Right atrium auricular region (tissue), 2 donors: ENCODE data around the gene DNASE1. TPM values are rescaled to one million over a fixed set of nuclear protein-coding genes. Genes with fewer than 3 reads are reported as not detected.

Experiments
- DNase-seq: peaks from one replicate; pipeline ENCODE4 v3.0.0-alpha.2; 2019; ENCODE audit warnings: low spot score
- H3K27ac ChIP-seq, 2 donors: fragments of 200-600 bp; sonication (generic); 1 replicate in 1 of 2; 2 replicates in 1 of 2; pipeline ENCODE4 v1.5.1; 2016 to 2019
- H3K27me3 ChIP-seq, 2 donors: fragments of 200-600 bp; sonication (generic); one replicate each; pipeline versions ENCODE4 v1.5.1 to v1.6.0; 2017 to 2019
- H3K36me3 ChIP-seq: fragments of 200-600 bp; sonication (generic); one replicate; pipeline ENCODE4 v1.5.1; 2016
- H3K4me1 ChIP-seq, 2 donors: fragments of 200-600 bp; sonication (generic); one replicate each; pipeline versions ENCODE4 v1.5.1 to v1.6.0; 2017 to 2019
- H3K4me3 ChIP-seq, 2 donors: fragments of 200-600 bp; sonication (generic); 1 replicate in 1 of 2; 2 replicates in 1 of 2; pipeline ENCODE4 v1.5.1; 2017 to 2019; ENCODE audit warnings: mild to moderate bottlenecking in 1 of 2, moderate library complexity in 1 of 2
- H3K9me3 ChIP-seq, 2 donors: fragments of 200-600 bp; sonication (generic); one replicate each; pipeline ENCODE4 v1.5.1; 2019
- total RNA-seq, 2 donors: library from RNA; depleted of rRNA; stranded (reverse); fragments of >200 nt; gene quantifications; one replicate each; pipeline ENCODE4 v1.1.0, GENCODE V29; 2016
- TF ChIP-seq, protein P1 (sequence below), 2 donors: fragments of 200-600 bp; sonication (generic); IDR thresholded peaks; one replicate each; pipeline ENCODE4 v1.5.1; 2019; ENCODE audit warnings: antibody characterized with exemption in 2 of 2

Gene DNASE1
- total RNA-seq, 2 donors from 2014 or later = 2.7 to 6.7 TPM

GRCh38 chr16:3659251-3659650, 4.8 kb downstream of the DNASE1 start:
- no peak overlapping the region for H3K27ac ChIP-seq
- H3K36me3 ChIP-seq = peaks cover 70% of the 10 kb centered on the region
- peaks cover 0 to 9% of the 10 kb centered on the region in 2 donors for H3K4me1 ChIP-seq
- no peak for DNase-seq
- H3K9me3 ChIP-seq = no peaks in the 10 kb centered on the region
- TF ChIP-seq, protein P1, sequence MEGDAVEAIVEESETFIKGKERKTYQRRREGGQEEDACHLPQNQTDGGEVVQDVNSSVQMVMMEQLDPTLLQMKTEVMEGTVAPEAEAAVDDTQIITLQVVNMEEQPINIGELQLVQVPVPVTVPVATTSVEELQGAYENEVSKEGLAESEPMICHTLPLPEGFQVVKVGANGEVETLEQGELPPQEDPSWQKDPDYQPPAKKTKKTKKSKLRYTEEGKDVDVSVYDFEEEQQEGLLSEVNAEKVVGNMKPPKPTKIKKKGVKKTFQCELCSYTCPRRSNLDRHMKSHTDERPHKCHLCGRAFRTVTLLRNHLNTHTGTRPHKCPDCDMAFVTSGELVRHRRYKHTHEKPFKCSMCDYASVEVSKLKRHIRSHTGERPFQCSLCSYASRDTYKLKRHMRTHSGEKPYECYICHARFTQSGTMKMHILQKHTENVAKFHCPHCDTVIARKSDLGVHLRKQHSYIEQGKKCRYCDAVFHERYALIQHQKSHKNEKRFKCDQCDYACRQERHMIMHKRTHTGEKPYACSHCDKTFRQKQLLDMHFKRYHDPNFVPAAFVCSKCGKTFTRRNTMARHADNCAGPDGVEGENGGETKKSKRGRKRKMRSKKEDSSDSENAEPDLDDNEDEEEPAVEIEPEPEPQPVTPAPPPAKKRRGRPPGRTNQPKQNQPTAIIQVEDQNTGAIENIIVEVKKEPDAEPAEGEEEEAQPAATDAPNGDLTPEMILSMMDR (IDR thresholded peaks at IDR 0.05) = no peak
- H3K27me3 ChIP-seq = no peaks in the 10 kb centered on the region
- no peak overlapping the region for H3K4me3 ChIP-seq

- Histone ChIP-seq H3K27ac (no peak overlapping the region), H3K4me3 (no peak overlapping the region), H3K36me3 (peaks cover 86% of the 10 kb centered on the region), H3K9me3 (no peaks in the 10 kb centered on the region), H3K4me1 (no peaks in the 10 kb centered on the region), H3K27me3 (no peaks in the 10 kb centered on the region)
- DNase-seq = no peak
- TF ChIP-seq, protein P1 (IDR thresholded peaks at IDR 0.05) = no peak
Measured at GRCh38 chr16:3661311-3661710, 6.8 kb downstream of the DNASE1 start.

- Histone ChIP-seq H3K36me3 (peaks cover 81% of the 10 kb centered on the region), H3K27me3 (no peaks in the 10 kb centered on the region), H3K27ac (no peak overlapping the region), H3K4me3 (no peak overlapping the region), H3K9me3 (no peaks in the 10 kb centered on the region), H3K4me1 (no peaks in the 10 kb centered on the region)
- TF ChIP-seq, protein P1 (IDR thresholded peaks at IDR 0.05) = no peak
- no peak for DNase-seq
Measured at GRCh38 chr16:3661922-3662321, 7.4 kb downstream of the DNASE1 start.

DNA sequence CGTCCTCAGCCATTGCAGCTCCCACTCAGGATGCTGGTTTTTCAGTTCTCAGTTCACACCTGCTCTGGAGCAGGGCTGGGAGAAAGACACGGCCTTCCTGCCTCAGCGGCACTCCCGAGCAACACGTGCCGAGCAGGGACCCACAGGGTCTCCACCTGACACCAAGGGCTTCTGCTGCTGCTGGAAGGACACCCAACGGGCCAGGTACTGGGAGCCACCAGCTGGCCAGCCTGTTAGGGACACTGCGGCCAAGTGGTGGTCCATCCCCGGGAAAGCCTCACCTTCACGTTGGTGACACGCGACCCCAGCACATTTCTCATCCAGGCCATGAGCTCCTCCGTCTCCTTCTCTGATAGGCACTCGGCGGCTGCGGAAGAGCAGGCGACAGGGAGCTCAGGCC, 8.1 kb downstream of the DNASE1 start:
- DNase-seq = no peak
- H3K27ac ChIP-seq = no peak overlapping the region
- H3K9me3 ChIP-seq = no peaks in the 10 kb centered on the region
- no peak overlapping the region for H3K4me3 ChIP-seq
- peaks cover 74% of the 10 kb centered on the region for H3K36me3 ChIP-seq
- no peaks in the 10 kb centered on the region for H3K27me3 ChIP-seq
- TF ChIP-seq, protein P1 (IDR thresholded peaks at IDR 0.05) = no peak
- H3K4me1 ChIP-seq = no peaks in the 10 kb centered on the region

DNA sequence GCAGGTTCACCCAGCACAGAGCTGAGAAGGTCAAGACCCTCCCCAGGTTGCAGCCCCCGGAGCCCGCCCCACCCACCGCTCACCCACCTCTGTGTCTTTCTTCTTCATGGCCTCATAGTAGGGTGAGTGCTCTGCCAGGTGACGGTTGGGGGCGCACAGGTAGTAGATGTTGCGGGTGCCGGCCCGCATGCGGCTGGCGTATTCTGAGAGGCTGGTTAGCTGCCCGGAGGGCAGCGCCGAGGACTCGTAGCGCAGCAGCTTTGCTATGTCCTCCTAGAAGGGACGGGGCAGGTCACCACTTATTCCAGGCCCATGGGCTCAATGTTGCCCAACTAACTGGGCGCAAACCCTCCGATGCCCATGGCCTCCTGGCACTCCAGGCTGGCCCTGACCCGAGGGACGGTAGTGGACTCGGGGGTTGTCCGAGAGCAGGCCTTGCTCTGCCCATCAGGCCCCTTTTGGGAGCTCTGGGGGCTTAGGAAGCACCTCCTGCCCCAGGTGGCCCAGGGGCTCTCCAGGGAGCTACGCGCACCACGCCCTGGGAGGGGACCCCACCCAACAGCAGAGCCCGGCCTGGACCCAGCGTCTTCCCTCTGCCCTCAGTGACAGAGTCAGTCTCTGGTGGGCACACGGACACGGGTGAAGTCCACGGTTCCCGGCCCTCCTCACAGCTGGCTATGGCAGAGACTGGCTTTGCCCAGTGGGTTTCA, 9.9 kb downstream of the DNASE1 start:
- Histone ChIP-seq H3K4me3 (no peak overlapping the region), H3K27ac (no peak overlapping the region), H3K4me1 (no peaks in the 10 kb centered on the region), H3K9me3 (no peaks in the 10 kb centered on the region), H3K27me3 (no peaks in the 10 kb centered on the region), H3K36me3 (peaks cover 68% of the 10 kb centered on the region)
- DNase-seq = no peak
- TF ChIP-seq, protein P1 (IDR thresholded peaks at IDR 0.05) = no peak

- Histone ChIP-seq H3K27ac (no peak overlapping the region), H3K9me3 (no peaks in the 10 kb centered on the region), H3K4me3 (no peak overlapping the region), H3K36me3 (peaks cover 59% of the 10 kb centered on the region), H3K27me3 (no peaks in the 10 kb centered on the region), H3K4me1 (no peaks in the 10 kb centered on the region)
- no peak for DNase-seq
- TF ChIP-seq, protein P1 (IDR thresholded peaks at IDR 0.05) = no peak
Measured at GRCh38 chr16:3665508-3665907, 11.0 kb downstream of the DNASE1 start.
